Measurements from ENCODE around the gene PRDM11. TPM values are rescaled to one million over a fixed set of nuclear protein-coding genes. Genes with fewer than 3 reads are reported as not detected.

The PRDM11 gene
- total and polyA plus RNA-seq, 2 of the 8 experiments (the other 6 are each of a cell fraction or from before 2014, with no cell fraction given) = 3.6 to 11.7 TPM

DNA sequence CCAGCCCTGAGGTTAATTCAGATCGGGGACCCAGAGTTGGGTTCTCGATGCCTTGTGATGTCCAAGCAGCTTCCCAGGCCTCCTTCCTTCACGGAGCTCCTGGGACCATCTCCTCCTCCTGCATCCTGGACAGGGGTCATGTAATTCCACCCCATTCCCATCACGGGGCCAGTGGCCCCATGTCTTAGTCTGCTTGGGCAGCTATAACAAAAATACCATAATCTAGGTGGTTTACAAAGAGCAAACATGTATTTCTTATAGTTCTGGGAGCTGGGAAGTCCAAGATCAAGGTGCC is 41.7 kb upstream of the PRDM11 start (continued):
- TF ChIP-seq KDM1A (IDR thresholded peaks at IDR 0.05; ENCODE audit: borderline replicate concordance, low read length) = no peak

All from H1 (cell line).